CD4-positive, alpha-beta T cell (primary cell): Measurements from ENCODE around the gene DOP1A. TPM values are rescaled to one million over a fixed set of nuclear protein-coding genes. Genes with fewer than 3 reads are reported as not detected.

Source experiments
- ATAC-seq: fragments of 200-7000 bp; cut with Tn5 transposase; one replicate; pipeline ENCODE4 v1.10.0; 2022; ENCODE audit warnings: mild to moderate bottlenecking; ENCODE audit not compliant: poor library complexity
- CTCF ChIA-PET: fragments of 350-600 bp; sonication (Branson Sonifier 250); formaldehyde crosslinking; loops from one replicate; lab custom pipeline; 2021; ENCODE audit warnings: antibody characterized with exemption, inconsistent platforms; lab: Charles Lee
- POLR2A ChIA-PET: fragments of 350-600 bp; sonication (Branson Sonifier 250); formaldehyde crosslinking; loops from one replicate; lab custom pipeline; 2021; ENCODE audit warnings: antibody characterized with exemption, inconsistent platforms; lab: Charles Lee
- DNase-seq, 14 experiments: peaks; one replicate each; pipeline ENCODE4 v3.0.0-alpha.2; 2013 to 2020; ENCODE audit warnings: mixed read lengths in 2 of 14
- H3K27ac ChIP-seq, 2 donors: one replicate each; pipeline versions ENCODE4 v1.5.1 to v1.7.0; 2013; ENCODE audit warnings: low read length in 2 of 2, low read depth in 1 of 2, mild to moderate bottlenecking in 1 of 2
- H3K27me3 ChIP-seq, 2 experiments: 1 replicate in 1 of 2; 2 replicates in 1 of 2; pipeline versions ENCODE4 v1.6.1 to v1.7.0; 2013; ENCODE audit warnings: low read length in 2 of 2, control low read depth in 1 of 2, mild to moderate bottlenecking in 1 of 2, moderate library complexity in 1 of 2; ENCODE audit not compliant: insufficient read depth in 2 of 2, control insufficient read depth in 1 of 2
- H3K36me3 ChIP-seq: one replicate; pipeline ENCODE4 v1.6.1; 2013; ENCODE audit warnings: low read length, control low read depth; ENCODE audit not compliant: insufficient read depth
- H3K4me1 ChIP-seq: one replicate; pipeline ENCODE4 v1.6.1; 2013; ENCODE audit warnings: low read length, control low read depth; ENCODE audit not compliant: insufficient read depth
- H3K4me3 ChIP-seq: one replicate; pipeline ENCODE4 v1.5.1; 2013; ENCODE audit warnings: mild to moderate bottlenecking, low read length, moderate library complexity
- H3K9me3 ChIP-seq, 2 experiments: 1 replicate in 1 of 2; 2 replicates in 1 of 2; pipeline versions ENCODE4 v1.6.1 to v1.7.0; 2013; ENCODE audit warnings: low read length in 2 of 2, mild to moderate bottlenecking in 2 of 2, control low read depth in 1 of 2, moderate library complexity in 1 of 2; ENCODE audit not compliant: control insufficient read depth in 1 of 2, insufficient read depth in 1 of 2
- H3K27ac Mint-ChIP-seq: one replicate; pipeline ENCODE4 v1.8.0; 2020; ENCODE audit warnings: mixed read lengths
- H3K27me3 Mint-ChIP-seq: one replicate; pipeline ENCODE4 v1.8.0; 2021; ENCODE audit warnings: mixed read lengths
- H3K36me3 Mint-ChIP-seq: one replicate; pipeline ENCODE4 v1.8.0; 2021; ENCODE audit warnings: low read depth, mixed read lengths
- H3K4me1 Mint-ChIP-seq: one replicate; pipeline ENCODE4 v1.8.0; 2021; ENCODE audit warnings: low read depth, mixed read lengths
- H3K4me3 Mint-ChIP-seq: one replicate; pipeline ENCODE4 v1.8.0; 2020; ENCODE audit warnings: mild to moderate bottlenecking, mixed read lengths
- H3K9me3 Mint-ChIP-seq: one replicate; pipeline ENCODE4 v1.8.0; 2020; ENCODE audit warnings: mixed read lengths
- intact Hi-C, 2 experiments: fragments of 100-400 bp; cut with DNase I in 1 of 2; cut with micrococcal nuclease in 1 of 2; formaldehyde crosslinking; loops; one replicate each; pipeline versions ENCODE4 v1.15.1 to v1.9.0; 2023 to 2025; cut with DNase I, micrococcal nuclease
- total RNA-seq, 174 experiments: library from RNA in 2 of 174; stranded (reverse) in 2 of 174; gene quantifications; one replicate each; pipeline ENCODE4 v1.2.3 and lab custom pipeline; 2021 to 2026
- TF ChIP-seq, protein P1 (sequence below): fragments of 200-600 bp; IDR thresholded peaks from one replicate; pipeline ENCODE4 v1.8.0; 2022; ENCODE audit warnings: antibody characterized with exemption, mild to moderate bottlenecking

Gene DOP1A
- total RNA-seq, 2 experiments from 2014 or later = 15.6 to 15.8 TPM

DNA sequence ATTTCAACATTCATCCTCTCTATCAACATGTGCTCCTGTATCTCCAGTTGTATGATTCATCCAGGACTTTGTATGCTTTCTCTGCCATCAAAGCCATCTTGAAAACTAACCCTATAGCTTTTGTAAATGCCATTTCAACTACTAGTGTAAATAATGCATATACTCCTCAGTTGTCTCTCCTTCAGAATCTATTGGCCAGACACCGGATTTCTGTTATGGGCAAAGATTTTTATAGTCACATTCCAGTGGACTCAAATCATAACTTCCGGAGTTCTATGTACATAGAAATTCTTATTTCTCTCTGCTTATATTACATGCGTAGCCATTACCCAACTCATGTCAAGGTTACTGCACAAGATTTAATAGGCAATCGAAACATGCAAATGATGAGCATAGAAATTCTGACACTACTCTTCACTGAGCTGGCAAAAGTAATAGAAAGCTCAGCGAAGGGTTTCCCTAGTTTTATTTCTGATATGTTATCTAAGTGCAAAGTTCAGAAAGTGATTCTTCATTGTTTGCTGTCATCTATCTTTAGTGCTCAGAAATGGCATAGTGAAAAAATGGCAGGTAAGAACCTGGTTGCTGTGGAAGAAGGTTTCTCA, 70.7 kb downstream of the DOP1A start:
- ChIA-PET CTCF (interaction anchor here (1.0 kb wide), 1 partner anchor 73 kb away, joined by 4 read pairs; the partner anchor contains the start of gene UBE3D), POLR2A (no interaction called here)
- TF ChIP-seq, protein P1, sequence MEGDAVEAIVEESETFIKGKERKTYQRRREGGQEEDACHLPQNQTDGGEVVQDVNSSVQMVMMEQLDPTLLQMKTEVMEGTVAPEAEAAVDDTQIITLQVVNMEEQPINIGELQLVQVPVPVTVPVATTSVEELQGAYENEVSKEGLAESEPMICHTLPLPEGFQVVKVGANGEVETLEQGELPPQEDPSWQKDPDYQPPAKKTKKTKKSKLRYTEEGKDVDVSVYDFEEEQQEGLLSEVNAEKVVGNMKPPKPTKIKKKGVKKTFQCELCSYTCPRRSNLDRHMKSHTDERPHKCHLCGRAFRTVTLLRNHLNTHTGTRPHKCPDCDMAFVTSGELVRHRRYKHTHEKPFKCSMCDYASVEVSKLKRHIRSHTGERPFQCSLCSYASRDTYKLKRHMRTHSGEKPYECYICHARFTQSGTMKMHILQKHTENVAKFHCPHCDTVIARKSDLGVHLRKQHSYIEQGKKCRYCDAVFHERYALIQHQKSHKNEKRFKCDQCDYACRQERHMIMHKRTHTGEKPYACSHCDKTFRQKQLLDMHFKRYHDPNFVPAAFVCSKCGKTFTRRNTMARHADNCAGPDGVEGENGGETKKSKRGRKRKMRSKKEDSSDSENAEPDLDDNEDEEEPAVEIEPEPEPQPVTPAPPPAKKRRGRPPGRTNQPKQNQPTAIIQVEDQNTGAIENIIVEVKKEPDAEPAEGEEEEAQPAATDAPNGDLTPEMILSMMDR = no peak
- intact Hi-C loops = no loop called here
- H3K4me1 ChIP-seq = no peaks in the 10 kb centered on the region
- H3K27me3 ChIP-seq = no peaks in the 10 kb centered on the region
- no peaks in the 10 kb centered on the region for H3K9me3 Mint-ChIP-seq
- ATAC-seq (no peak), DNase-seq (no peak)
- H3K4me3 Mint-ChIP-seq = no peak overlapping the region
- no peak overlapping the region for H3K27ac ChIP-seq
- H3K9me3 ChIP-seq = no peaks in the 10 kb centered on the region
- no peaks in the 10 kb centered on the region for H3K27me3 Mint-ChIP-seq
- peaks cover 35% of the 10 kb centered on the region for H3K36me3 ChIP-seq
- H3K27ac Mint-ChIP-seq = no peak overlapping the region
- peaks cover 85% of the 10 kb centered on the region for H3K36me3 Mint-ChIP-seq
- no peaks in the 10 kb centered on the region for H3K4me1 Mint-ChIP-seq
- no peak overlapping the region for H3K4me3 ChIP-seq

DNA sequence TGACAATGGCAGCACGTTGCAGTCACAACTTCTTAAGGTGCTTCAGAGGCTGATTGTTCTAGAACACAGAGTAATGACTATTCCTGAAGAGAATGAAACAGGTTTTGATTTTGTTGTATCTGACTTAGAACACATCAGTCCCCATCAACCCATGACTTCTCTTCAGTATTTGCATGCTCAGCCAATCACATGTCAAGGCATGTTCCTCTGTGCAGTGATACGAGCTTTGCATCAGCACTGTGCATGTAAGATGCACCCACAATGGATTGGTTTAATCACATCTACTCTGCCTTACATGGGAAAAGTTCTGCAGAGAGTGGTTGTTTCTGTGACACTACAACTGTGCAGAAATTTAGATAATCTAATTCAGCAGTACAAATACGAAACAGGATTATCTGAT, 71.3 kb downstream of the DOP1A start:
- POLR2A ChIA-PET = no interaction called here
- peaks cover 90% of the 10 kb centered on the region for H3K36me3 Mint-ChIP-seq
- Histone ChIP-seq H3K4me1 (no peaks in the 10 kb centered on the region), H3K4me3 (no peak overlapping the region), H3K36me3 (peaks cover 37% of the 10 kb centered on the region), H3K27ac (no peak overlapping the region), H3K9me3 (no peaks in the 10 kb centered on the region), H3K27me3 (no peaks in the 10 kb centered on the region)
- no peaks in the 10 kb centered on the region for H3K27me3 Mint-ChIP-seq
- no peak for ATAC-seq
- CTCF ChIA-PET = no interaction called here
- H3K27ac Mint-ChIP-seq = no peak overlapping the region
- DNase-seq = no peak
- TF ChIP-seq, protein P1 = no peak
- H3K4me1 Mint-ChIP-seq = no peaks in the 10 kb centered on the region
- no peak overlapping the region for H3K4me3 Mint-ChIP-seq
- intact Hi-C loops = no loop called here
- H3K9me3 Mint-ChIP-seq = no peaks in the 10 kb centered on the region

DNA sequence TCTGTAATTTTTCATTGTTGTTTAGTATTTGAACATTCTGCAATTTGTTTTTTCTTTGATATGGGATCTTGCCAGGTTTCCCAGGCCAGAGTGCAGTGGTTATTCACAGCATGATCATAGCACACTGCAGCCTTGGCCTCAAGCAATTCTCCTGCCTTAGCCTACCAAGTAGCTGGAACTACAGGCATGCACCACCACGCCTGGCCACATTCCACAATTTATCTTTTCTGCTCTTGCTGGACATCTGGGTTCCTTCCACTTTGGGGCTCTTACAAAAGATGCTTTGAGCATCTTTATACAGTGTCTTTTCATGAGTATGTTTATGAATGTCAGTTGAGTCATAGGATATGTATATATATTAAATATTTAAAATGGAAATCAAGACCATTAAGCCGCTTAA, 83.6 kb downstream of the DOP1A start:
- no peaks in the 10 kb centered on the region for H3K9me3 ChIP-seq
- no peaks in the 10 kb centered on the region for H3K27me3 ChIP-seq
- ATAC-seq = no peak
- H3K4me1 ChIP-seq = no peaks in the 10 kb centered on the region
- intact Hi-C loops = no loop called here
- no peak overlapping the region for H3K27ac ChIP-seq
- Mint-ChIP-seq H3K4me3 (no peak overlapping the region), H3K4me1 (no peaks in the 10 kb centered on the region), H3K27ac (no peak overlapping the region), H3K36me3 (peaks cover 77% of the 10 kb centered on the region), H3K9me3 (no peaks in the 10 kb centered on the region), H3K27me3 (no peaks in the 10 kb centered on the region)
- POLR2A ChIA-PET = no interaction called here
- DNase-seq = no peak
- TF ChIP-seq, protein P1 = no peak
- peaks cover 53% of the 10 kb centered on the region for H3K36me3 ChIP-seq
- CTCF ChIA-PET = no interaction called here
- H3K4me3 ChIP-seq = no peak overlapping the region
